Upper lobe of left lung (tissue), 4 donors: ENCODE results near the gene SUN1.

ENCODE experiments used
- CTCF ChIP-seq, 6 experiments: fragments of 450-650 bp in 4 of 6; fragments of 200-600 bp in 2 of 6; sonication (generic) in 2 of 6; IDR thresholded peaks; one replicate each; pipeline ENCODE4 v1.5.1; 2016 to 2019; ENCODE audit warnings: antibody characterized with exemption in 6 of 6
- EP300 ChIP-seq, 4 donors: sonication (generic); formaldehyde crosslinking; IDR thresholded peaks; one replicate each; pipeline ENCODE4 v1.5.1; 2017; ENCODE audit warnings: antibody characterized with exemption in 4 of 4, control low read depth in 2 of 4
- POLR2A ChIP-seq, 4 donors: fragments of 450-650 bp; IDR thresholded peaks; one replicate each; pipeline ENCODE4 v1.5.1; 2016 to 2017; ENCODE audit warnings: antibody characterized with exemption in 4 of 4, mild to moderate bottlenecking in 2 of 4

GRCh38 chr7:836429-836828, 4.2 kb downstream of the SUN1 start:
- TF ChIP-seq POLR2A (IDR thresholded peaks at IDR 0.05) = no peak
- peak in 2 of 6 experiments; percentile 6 to 25 for TF ChIP-seq CTCF (IDR thresholded peaks at IDR 0.05)
- no peak for TF ChIP-seq EP300 (IDR thresholded peaks at IDR 0.05)
